Measurements from ENCODE around the gene ZFP64. TPM values are rescaled to one million over a fixed set of nuclear protein-coding genes. Genes with fewer than 3 reads are reported as not detected.
"Not testable (repeated sequence)": the region's sequence is repeated elsewhere in the genome, so short reads cannot be mapped to it uniquely, and the experiment has no call there.

ZFP64 gene
- total RNA-seq, 1 experiment from 2014 or later = 27.4 TPM

DNA sequence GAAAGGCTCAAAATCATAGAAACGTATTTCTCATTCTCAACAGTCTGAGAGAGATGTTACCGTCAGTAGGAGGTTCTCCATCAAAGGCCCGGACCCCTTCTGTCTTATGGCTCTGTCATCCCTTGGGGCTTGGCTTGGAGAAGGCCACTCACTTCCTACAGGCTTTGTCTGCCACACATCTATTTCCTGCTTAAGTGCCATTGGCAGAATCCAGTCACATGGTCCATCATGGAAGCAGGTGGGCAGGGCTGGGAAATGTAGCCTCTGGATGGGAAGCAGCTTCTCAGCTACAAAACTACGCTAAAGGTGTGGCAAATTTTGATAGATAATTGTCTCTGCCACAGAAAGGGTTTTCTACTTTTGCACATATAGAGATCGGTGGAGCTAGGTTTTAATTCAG, 12.6 kb upstream of the ZFP64 start:
- peak; percentile 45 for DNase-seq (ENCODE audit: low read depth)

DNA sequence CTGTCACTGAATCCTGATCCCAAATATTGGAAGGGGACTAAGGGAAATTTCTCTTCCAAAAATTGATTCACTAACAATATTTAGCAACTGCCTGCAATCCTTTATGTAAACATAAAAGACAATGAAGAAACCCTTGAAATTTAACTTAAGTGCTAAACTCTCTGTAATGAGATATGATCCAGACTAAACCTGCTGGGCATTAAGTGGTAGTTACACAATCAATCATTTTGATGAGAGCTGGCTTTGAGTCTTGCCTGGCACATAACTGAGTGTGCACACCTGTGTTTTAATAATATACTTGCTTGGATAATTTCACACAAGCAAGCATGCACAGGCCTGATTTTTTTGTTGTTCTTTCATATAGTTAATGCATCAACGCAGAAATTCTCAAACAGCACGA, 9.8 kb upstream of the ZFP64 start:
- no peak for DNase-seq (ENCODE audit: low read depth)

DNA sequence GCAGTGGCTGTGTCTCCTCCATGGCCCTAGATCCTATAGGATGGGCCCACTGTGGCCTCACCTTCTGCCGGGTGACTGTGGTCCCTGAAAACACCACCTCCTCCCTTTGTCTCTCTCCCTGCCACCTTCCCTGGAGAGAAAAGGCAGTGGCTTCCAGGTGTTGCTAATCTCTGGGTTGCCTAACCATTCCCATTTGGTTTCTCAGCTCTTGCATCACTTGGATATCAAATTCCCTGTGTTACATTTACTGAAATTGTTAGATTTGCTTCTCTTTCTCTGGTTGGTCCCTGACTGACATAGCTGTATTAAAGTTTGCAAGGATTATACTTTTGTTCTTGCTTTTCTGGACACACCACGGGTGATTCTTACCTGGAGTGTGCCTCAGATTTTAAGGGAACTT, 9.3 kb upstream of the ZFP64 start:
- DNase-seq (ENCODE audit: low read depth) = no peak

DNA sequence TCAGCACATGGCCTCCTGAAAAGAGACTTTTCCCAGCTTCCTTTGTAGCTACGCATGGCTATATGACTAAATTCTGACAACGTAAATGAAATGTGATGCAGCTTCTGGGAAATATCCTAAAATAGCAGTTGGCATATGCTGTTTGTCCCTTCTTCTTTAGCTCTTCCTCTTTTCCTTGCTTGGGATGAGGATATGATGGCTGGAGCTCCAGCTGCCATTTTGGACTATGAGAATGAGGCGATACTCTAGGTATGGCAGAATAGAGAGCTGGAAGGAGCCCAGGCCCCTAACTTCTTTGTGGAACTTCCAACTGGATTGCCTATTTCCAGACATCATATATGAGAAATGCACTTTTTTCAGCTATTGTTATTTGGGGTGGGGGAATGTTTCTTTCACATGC, 5.3 kb upstream of the ZFP64 start:
- no peak for DNase-seq (ENCODE audit: low read depth)

DNA sequence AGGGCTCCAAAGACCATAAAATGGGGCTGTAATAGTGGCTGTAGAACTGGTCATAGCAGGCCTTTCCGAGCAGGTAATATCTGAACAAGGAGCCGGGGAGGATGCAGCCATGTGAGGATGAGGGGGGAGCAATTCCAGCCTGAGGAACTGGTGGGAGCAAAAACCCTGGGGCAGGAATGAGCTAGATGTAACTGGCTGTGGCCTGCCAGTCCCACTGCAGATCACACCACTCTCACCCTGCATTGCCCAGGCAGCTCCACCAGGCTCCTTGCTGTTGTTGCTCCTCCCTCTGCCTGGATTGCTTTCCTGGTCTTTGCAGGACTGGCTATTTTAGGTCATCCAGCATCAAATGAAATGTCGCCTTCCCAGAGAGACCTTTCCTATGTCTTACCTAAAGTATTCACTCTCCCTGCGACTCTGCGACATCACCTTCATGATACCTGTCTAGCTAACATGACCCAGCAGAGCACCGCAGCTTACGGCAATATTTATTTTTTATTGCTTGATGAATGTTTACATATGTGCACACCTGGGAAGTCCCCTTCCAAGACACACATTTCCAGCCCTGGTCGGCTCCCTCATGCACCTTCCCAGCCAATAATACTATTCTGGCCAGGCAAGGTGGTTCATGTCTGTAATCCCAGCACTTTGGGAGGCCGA, 2.4 kb upstream of the ZFP64 start:
- DNase-seq (ENCODE audit: low read depth) = no peak

DNA sequence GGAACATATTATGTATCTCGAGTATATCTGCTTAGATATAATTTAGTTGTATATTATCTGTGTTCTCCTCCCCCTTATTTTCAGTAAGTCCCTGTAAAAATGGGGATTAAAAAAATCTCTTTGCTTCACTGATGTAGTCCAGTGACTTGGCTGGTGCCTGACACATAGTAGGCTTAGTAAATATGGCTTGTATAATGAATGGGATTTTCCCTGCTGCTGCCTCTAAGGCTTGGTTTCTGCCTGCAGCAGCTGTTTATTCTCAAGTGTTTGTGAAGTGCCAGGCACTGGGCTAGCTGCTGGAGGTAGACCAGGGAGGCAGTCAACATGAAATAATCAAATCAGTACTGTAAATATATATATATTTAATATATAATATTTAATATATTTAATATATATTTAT, 1.6 kb upstream of the ZFP64 start:
- no peak for DNase-seq (ENCODE audit: low read depth)

DNA sequence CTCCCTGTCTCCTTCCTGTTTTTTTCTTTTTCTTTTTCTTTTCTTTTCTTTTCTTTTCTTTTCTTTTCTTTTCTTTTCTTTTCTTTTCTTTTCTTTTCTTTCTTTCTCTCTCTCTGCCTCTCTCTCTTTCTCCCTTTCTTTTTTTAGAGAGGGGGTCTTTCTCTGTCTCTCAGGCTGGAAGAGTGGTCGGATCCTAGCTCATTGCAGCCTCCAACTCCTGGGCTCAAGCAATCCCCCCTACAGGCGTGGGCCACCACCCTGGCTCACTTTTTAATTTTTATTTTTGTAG, 1.1 kb upstream of the ZFP64 start:
- DNase-seq (ENCODE audit: low read depth) = not testable (repeated sequence)

DNA sequence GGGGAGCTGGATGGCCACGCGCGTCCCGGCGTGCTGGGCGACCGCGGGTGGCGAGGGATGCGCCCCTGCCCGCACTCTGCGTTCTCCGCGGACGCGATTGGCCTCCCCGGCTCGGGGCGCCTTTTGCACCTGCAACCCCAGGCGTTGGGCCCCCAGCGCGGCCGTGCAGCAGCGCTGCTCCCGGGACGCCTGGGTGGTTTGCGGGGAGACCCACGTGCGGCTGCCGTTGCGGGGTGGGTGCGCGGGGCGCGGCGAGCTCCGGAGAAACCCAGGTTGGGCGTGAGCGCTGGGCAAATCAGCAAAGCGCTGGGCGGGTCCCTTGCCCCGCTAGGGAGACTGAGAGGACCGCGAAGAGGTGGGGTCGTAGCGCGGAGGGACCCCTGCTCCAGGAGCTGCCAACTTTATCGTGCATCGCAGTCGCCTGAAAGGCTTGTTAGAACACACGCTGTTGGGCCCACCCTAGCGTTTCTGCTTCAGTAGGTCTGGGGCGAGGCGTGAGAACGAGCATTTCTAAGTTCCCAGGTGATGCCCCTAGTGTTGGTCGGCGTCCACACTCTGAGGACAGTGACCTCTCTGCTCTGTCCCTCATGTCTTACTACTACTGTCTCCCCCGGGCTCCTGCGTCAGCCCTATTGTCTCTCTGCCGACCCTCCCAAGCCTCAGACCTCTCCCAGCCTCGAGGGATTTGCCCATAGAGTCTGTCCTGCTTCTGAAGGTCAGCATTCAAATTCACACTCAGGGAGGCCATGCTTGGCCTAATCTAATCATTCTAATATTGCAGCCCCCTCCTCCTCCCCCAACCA, 538 bp upstream of the ZFP64 start:
- DNase-seq (ENCODE audit: low read depth) = peak; percentile 60

DNA sequence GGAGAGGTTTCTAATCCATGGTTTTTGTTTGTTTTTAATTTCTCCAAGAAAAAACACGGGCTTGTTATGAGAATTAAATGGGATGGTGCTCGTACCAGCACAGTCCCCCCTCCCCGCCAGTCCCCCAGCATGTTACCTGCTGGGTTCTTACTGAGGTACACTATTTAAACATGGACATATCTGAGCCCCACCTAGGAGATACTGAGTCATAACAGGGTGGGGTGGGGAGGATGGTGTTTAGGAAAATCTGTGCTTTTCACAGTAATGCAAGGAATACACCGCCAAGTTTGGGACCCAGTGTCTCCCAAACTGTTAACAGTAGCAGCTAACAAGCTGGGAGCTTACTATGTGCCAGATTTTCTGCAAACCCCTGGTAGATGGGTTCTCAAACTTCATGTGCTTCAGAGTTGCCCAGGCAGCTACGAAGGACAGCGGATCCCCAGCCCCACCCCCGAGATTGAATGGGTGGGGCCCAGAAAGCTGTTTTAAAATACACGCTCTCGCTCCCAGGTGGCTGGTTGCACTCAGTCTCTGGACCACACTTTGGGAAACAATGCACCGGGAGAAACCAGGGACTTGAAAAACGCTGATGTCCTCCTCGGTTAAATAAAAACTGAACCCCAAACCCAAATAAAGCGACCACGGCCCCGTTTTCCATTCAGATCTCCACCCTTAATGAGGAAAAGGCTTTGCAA, 995 bp downstream of the ZFP64 start:
- DNase-seq (ENCODE audit: low read depth) = peak; percentile 64

DNA sequence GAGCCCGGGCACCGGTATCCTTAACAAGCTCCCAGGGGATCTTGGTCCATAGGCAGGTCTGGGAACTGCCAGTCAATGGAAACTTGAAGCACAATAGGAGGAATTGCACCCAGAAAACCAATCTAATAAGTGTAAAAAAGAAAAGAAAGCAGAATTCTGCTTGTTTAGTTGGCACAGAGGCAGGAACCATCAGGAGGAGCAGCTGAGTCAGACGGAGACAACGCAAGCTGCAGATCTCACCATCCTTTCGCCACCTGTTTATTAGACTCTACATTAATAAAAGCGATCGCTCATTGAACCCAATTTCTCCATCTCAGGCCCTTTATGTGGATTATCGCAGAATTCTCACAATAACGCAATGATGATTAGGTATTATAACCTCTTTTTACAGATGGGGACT, 9.8 kb downstream of the ZFP64 start:
- DNase-seq (ENCODE audit: low read depth) = no peak

DNA sequence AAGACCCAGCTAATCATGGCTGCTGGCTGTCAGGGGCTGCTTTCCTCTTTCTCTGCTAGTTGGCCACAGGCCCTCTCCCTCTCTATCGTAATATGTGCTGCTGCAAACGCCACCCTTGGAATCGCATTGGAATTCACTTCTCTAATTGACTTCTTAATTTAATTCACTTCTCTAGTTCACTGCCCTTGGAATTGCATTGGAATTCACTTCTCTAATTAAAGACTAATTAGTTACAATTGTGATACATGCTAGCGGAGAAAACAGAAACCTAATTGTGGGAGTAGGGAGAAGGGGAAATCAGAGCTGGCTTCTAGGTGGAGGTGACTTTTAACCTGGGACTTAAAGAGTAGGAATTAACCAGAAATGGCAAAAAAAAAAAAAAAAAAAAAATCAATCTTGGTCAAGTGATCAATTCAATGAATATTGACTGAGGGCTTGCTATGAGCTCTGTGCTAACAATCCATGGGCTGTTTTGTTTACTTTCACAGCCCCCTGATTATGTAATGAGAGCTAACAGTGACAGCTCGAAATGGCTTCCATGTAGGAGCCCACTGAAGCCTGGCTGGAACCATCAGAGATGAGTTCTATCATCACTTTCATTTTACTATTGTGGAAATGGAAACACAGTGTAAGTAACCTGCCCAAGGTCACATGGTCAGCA, 11.3 kb downstream of the ZFP64 start:
- DNase-seq (ENCODE audit: low read depth) = no peak

DNA sequence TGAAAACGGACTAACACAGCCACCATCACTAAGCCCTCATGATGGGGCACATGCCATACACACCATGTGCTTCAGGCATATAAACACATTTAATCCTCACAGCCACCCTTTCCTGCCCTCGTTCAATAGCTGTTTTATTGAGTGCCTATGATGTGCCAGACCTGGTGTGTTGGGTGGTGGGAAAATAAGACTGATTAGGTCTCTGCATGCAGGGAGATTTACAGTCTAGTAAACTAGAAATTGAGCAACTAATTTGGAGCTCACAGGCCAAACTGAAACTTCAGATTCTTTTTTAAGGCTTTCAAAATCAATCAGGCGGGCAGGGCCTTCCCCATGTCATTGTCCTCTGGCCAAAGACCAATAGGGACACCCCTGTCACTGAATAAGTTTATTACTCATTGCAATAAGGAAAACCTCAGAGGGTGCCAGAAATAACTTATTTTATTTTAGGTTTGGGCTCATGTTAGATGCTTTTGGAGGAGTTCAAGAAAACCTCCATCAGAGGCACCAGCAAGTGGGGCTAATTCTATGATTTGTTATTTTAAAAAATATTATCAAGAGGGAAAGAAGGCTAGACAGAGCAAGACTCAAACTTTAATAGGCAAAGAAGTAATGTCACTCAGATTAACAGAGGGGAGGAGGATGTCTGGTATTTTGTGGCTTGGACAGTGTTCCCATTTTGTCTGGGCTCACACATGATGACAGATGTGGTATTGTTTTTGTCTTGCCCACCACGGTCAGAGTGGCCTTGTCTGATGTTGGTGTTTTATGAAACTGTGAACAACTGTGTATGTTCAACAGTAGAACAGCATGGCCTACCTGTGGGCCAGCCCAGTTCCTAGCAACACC, 12.0 kb downstream of the ZFP64 start:
- no peak for DNase-seq (ENCODE audit: low read depth)

DNA sequence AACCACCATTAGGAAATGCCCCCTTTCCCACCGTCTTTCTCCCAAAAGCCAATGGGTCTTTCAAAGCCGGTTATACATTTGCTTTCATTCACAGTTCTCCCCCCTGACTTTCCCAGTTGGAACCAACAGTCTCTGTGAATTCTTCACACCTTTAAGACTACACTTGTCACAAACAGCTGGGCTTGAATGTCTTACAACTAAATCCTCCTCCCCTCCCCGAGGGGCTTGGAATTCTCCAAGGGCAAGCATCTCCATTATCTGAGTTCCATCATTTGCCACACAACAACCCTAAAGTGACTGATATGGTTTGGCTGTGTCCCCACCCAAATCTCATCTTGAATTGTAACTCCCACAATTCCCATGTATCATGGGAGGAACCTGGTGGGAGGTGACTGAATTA, 12.9 kb downstream of the ZFP64 start:
- DNase-seq (ENCODE audit: low read depth) = no peak

DNA sequence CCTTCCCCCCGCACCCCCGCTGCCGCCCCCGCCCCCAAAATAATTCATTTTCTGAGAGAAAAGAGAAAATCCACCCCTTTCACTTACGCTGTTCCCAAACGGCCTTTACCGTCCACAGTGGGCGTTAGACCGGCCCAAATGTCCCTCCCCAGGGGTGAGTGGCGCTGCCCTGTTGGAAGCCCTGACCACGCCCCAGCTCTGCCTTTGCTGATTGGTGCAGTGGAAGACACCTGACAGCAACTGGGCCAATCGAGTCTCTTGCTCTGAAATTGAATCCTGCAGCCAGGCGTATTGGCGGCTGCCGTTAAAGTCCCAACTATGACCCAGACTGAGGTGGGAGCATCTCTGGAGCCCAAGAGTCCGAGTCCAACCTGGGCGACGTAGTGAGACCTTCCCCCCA, 15.7 kb downstream of the ZFP64 start:
- DNase-seq (ENCODE audit: low read depth) = no peak

DNA sequence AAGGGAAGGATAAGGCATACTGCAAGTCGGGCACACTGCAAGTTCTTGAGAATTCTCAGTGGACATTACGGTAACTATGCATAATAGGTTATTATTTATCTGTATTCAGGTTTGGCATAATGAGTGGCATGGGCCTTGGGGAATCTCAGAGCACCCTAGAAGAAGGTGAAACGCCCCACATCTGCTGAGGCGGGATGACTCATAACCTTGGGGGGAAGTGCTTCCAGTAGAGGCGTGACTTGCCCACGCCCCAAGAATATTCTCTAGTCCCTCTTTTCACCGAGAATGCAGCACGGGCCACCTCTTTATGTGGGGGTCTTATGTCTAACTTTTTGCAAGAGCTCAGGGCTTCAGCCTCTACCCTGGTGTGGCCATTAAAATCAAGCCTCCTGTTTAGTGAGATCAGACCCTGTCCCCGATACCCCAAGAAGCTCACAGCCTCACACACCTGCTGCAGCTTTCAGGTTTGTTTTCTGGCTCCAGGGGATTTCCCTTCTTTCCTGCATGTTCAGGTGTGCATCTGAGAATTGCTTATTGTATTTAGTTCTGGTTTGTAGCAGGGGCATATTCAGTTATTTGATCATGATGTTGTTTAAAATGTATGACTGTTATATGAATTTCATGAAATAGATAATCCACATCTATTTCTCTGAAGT, 19.1 kb downstream of the ZFP64 start:
- no peak for DNase-seq (ENCODE audit: low read depth)

DNA sequence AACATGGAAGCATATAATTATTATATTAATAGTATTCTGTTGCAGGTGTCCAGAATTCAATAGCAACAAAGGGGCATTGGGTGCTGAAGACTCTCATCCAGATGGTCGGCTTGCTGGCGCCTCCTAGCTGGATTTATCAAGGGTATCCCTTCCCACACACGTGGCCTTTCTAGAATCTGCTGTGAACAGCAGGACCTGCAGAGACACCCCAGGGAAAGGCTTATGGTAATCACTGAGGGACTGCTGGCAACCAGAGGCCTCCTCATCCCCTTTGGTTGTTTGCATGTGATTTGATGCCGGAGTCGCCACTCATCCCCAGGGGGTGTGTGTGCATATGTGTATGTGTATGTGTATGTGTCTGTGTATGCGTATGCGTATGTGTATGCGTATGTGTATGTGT, 20.6 kb downstream of the ZFP64 start:
- DNase-seq (ENCODE audit: low read depth) = no peak

DNA sequence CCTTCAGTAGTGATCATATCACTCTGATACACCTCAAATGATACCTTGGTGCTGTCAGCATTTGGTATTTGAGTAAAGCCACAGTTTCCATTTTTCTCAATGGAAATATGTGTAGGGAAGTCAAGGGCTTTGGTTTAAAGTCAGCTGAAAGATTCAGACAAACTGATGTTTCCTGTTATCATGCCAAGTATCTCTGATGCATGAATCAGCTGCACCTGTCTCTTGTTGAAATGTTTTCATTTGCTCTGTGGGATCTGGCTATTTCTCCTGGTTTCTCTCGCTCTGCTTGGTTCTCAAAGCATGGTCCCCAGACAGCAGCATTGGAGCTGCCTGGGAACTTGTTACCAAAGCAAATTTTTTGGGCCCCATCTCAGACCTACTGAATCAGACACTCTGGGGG, 23.5 kb downstream of the ZFP64 start:
- no peak for DNase-seq (ENCODE audit: low read depth)

DNA sequence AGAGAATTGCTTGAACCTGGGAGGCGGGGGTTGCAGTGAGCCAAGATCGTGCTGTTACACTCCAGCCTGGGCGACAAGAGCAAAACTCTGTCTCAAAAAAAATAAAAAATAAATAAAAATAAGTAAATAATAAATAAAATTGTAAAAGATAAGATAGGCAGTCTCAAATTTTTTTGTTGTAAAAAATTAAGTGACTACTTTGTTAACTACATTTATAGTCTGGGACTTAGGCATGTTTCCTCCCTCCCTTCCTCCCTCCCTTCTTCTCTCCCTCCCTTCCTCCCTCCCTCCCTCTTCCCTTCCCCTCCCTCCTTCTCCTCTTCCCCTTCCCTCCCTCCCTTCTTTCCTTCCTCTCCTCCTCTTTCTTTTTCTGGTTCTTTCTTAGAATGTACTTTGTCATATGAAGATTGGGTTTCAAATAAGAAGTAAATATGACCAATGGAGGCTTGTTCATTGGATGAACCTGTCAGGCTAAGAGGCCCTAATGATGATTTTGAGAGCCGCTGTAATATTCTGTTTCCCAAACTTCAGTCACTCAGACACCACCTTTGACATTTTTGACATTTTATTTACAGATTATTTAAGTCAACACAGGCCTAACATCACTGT, 24.2 kb downstream of the ZFP64 start:
- DNase-seq (ENCODE audit: low read depth) = no peak

DNA sequence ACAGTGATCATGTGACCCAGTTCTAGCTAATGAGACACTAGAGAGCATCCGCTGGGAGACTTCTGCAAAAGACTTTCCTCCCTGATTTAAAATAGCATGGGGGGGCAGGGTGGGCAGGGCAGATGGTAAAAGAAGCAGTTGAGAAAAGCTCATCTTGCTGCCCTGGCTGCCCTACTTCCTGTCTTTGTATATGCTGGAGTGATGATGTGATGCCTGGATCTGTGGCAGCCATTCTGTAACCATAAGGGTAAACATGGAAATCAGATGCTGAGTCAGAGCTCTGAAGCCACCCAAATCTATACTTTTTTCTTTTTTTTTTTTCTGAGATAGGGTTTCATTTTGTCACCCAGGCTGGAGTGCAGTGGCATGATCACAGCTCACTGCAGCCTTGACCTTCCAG, 25.4 kb downstream of the ZFP64 start:
- DNase-seq (ENCODE audit: low read depth) = no peak

DNA sequence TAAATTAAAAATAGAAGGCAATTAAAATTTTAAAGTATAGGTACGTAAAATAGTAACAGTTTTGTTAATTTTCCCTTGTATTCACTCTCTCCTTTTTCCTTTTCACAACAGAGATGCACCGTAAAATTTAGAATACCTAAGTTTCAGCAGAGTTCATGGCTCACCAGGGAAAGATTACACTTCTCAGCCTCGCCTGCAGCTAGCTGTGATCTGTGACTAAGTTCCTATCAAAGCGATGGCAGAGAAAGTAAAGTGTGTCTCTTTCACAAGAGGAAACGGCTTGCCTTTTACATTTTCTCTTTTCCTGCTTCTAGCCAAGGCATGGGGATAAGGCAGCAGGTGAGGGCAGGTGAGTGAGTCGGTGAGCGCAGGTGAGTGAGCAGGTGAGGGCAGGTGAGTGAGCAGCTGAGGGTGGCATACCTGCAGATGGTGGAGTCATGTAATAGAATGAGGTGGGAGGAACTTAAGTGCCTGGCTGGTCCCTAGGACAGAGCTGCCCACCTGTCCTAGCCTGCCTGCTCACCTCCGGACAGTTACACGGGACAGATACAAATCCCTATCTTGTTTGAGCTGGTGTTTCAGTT, 30.9 kb downstream of the ZFP64 start:
- DNase-seq (ENCODE audit: low read depth) = no peak

Data from M059J (cell line).